Right forelimb (tissue), 1 donor: ENCODE data around the gene SV2B.
A peak's percentile ranks its signal among the peaks of the same experiment; 100 is the strongest.
"Not testable (repeated sequence)": the region's sequence is repeated elsewhere in the genome, so short reads cannot be mapped to it uniquely, and the experiment has no call there.

Experiments
- DNase-seq: peaks from one replicate; pipeline ENCODE4 v3.0.0-alpha.2; 2018

The SV2B gene, protein sequence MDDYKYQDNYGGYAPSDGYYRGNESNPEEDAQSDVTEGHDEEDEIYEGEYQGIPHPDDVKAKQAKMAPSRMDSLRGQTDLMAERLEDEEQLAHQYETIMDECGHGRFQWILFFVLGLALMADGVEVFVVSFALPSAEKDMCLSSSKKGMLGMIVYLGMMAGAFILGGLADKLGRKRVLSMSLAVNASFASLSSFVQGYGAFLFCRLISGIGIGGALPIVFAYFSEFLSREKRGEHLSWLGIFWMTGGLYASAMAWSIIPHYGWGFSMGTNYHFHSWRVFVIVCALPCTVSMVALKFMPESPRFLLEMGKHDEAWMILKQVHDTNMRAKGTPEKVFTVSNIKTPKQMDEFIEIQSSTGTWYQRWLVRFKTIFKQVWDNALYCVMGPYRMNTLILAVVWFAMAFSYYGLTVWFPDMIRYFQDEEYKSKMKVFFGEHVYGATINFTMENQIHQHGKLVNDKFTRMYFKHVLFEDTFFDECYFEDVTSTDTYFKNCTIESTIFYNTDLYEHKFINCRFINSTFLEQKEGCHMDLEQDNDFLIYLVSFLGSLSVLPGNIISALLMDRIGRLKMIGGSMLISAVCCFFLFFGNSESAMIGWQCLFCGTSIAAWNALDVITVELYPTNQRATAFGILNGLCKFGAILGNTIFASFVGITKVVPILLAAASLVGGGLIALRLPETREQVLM

DNA sequence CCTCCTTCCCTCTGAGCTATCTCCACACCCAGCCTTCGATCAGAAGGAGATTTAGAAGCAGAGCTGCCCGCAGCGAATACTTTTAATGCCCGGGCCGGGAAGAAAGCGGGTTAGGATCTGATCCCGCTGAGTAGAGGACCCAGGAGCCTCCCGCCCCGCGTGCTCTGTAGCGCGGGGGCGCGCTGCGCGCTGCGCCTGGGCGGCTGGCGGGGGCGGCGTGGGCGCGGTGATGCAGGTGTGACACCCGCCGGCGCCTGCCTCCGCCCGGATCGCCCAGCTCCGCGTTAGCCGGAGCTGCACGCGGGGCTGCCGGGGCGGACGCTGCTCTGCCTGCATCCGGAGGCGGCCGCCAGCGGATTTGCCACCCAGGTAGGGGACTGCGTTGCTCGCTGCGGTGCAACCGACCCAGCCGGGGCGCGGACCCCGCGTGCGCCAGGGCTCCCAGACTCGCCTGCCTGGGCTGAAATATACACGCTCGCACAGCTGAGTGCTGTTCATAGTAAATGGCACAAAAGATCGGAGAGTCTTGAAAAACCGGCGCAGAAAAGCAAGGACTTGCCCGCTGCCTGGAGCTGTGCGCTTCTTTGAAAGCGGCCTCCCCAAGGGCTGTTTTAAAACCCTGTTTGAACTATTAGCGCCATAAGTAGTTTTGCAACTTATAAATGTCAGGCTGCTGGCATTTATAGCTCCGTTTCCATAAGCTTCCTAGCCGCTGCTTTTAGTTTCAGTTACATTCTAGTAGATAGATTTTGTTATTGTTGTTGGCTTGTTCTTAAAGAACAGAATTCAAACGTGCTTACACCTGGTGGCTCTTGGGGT is at the start of gene SV2B:
Gene SV2B, plus strand, starts transcription at position 263 of the 819 bp plus-strand sequence. CDS start 126,007 bp downstream, outside the sequence.
- peak; percentile 55 for DNase-seq

DNA sequence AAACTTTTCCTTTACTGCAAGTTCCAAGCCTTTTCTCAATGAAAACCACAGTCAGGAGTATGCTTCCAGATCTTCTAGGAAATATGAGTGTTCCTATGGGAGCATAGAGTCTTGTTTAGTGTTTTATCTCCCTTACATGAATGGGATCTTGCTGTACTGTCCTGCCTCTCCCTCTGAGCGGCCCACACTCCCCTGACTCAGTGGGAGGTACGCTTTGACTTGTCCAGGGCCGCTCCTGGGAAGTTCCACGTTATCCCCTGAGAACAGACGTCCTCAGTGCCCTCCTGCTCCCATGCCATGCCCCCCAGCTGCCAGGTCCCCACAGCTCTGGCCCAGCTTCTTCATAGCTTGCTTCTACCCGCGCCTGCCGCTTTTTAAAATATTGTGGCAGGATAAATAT is 48.8 kb upstream of the SV2B start:
- no peak for DNase-seq

DNA sequence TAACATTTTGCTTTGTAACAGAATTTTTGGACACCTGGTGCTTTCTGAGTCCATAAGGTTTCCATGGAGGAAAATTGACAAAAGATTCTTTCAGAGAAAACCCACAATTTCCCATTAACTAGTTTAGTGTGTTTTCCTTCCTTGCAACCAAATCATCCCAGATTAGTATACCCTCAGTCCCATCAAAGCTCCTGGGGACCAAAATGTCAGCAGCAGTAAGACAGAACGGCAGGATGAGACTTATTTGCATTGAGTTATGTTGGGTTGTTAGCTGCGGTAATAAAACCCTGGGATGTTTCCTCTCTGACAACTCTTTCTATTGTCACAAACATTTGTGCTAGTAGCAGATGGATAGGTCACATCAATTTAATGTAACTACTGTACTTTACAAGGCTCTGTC is 45.2 kb upstream of the SV2B start:
- DNase-seq = no peak

DNA sequence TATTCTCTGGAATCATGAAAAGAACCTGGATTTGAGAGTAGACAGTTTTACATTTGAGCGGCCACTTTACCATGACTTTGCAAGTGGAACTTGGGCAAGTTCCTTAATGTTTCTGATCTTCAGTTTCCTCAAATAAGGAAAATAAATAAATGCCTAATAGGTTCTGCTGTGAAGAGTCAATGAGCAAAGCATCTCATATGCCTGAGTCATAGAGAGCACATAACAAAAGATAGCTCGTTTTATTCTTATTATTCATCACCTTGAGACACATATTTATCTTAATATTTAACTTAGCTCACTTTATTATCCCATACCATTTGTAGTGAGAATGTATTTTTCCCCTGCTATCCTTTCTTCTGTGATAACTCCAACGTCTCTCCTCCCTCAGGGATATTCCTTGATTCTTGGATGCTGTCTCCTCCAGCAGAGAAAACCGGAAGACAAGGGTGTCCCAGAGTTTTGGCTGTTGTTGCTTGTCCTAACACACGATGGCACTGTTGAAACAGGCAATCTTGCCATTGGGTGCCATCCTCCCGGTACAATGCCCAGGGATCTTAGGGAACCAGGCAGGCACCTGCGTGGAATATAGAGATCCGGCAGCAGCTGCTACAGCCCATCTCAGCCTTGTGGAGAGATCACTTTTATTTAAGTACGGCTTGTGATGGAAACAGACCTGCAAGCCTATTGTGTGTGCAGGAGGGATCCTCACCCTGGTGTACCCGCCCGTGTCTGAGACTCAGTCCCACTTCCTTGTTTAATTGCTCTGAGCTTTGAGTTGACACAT is 44.3 kb upstream of the SV2B start:
- DNase-seq = no peak

DNA sequence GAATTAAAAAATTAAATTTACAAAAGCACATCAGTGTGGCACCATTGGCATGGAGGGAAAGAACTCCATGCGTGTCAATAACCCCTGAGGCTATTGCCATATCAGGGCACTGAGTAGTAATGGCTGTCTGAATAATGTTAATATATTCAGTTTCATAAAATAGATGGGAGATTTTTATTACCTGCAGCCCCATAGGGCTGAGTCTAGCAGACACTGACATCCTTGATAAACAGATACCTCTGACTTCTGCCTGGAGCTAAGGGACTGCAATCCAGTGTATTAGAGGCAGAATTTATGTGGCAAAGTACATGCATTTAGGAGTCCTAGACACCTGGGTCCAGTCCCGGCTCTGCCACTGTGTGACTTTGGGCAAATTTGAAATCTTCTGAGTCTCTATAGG is 38.8 kb upstream of the SV2B start:
- DNase-seq = no peak

DNA sequence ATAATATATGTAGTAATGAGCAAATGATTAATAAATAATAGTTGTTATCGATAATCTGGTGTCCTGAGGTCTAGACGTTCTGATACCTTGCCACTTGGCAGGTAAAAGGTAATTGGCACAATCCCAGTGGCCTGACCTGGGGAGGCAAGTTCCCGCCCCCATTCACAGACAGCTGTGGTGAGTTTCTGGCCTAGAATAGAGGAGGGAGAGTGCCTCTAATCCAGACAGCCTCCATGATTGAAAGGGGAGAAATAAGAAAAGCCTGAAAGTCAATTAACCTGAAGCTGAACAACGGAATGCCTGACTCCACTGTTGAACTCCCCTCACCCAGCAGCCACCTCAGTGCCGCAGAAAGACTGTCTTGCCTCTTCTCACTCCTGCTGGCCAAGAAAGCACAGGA is 38.1 kb upstream of the SV2B start:
- no peak for DNase-seq

DNA sequence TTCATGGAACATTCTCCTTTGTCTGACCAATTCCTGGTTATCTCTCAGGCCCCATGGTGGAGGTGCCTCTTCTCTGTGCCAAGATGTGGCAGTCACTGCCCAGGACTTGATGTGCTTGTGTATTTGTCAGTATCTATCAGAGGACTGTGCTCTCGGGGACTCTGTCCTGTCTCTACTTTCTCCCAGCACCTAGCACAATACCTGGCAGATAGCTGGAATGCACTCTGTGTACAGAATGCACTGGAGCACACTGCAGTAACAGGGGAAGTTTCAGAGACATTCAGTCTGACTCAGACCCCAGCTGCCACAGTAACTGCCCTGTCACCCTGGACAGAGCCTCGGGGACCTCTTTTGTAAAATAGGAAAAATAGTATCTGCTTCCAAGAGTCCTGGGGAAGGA is 34.6 kb upstream of the SV2B start:
- DNase-seq = no peak

DNA sequence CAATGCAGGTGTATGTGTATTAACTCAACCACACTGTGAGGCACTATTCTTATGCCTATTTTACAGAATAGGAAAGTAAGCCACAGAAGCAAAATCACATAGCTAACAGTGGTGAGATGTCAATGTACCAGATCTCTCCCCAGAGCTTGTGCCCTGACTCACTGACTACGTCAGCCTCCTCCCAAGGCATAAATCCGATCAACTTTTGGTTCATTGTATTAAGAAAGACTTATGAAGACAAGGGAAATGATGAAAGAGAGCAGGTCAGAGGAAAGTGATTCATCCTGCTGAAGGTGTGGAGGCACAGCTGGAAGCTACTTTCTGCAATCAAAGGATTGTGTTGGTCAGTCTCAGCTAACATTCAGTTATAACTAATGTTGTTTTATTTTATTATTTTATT is 33.0 kb upstream of the SV2B start:
- no peak for DNase-seq

DNA sequence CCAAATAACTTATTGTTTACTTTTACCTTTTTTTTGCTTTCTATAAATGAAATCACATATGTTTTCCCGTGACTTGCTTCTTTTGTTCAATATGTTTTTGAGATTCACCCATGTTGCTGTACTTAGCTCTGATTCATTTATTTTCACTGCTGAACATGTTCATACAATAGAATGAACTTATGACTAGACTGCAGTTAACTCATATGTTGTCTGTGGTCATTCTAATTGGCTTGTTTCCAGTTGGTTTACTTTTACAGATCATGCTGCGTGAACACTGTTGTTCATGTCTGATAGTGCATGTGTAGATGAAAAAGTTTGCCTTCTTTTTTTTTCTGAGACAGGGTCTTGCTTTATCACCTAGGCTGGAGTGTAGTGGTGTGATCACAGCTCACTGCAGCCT is 31.6 kb upstream of the SV2B start:
- DNase-seq = no peak

DNA sequence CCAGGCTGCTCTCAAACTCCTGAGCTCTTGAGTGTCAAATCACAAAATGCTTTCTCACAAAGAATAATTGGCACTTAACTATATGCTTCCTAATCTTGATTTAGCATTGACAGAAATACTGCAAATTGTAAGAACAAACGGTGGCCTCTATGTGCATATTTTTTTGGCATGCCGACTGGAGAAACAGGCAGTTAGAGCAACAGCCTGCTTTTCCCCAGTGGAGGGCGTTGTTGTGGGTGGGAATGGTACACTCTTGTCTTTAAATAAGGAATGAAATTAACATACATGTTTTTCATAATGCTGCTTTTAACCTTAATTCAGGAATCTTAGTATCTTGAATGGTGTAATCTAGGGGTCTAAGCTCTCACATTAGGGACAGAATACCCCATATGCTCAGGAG is 31.1 kb upstream of the SV2B start:
- DNase-seq = no peak

DNA sequence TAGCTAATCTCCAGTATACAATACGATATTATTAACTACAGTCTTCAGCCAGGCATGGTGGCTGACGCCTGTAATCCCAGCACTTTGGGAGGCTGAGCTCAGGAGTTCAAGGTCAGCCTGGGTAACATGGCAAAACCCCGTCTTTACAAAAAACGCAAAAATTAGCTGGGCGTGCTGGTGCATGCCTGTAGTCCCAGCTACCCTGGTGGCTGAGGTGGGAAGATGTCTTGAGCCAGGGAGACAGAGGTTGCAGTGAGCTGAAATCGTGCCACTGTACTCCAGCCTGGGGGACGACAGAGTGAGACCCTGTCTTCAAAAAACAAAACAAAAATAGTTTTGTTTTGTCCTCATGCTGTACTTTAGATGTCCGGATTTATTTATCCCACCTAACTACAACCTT is 29.2 kb upstream of the SV2B start:
- DNase-seq = no peak

DNA sequence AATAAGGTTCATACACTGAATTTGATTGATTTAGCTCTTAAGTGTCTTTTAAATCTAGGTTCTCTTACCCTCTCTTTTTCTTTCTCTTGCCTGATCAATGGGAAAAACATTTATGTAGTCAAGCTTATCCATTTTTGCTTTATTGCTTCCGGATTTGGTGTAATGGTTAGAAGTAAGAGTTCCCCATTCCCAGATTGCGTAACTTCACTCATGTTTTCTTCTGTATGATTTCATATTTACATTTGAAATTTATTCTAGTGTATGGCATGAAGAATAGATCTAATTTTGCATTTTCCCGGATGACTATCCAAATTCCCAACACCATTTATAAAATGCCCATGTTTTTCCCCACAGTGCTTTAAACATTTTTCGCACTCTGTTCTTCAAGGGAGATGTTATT is 27.9 kb upstream of the SV2B start:
- DNase-seq = no peak

DNA sequence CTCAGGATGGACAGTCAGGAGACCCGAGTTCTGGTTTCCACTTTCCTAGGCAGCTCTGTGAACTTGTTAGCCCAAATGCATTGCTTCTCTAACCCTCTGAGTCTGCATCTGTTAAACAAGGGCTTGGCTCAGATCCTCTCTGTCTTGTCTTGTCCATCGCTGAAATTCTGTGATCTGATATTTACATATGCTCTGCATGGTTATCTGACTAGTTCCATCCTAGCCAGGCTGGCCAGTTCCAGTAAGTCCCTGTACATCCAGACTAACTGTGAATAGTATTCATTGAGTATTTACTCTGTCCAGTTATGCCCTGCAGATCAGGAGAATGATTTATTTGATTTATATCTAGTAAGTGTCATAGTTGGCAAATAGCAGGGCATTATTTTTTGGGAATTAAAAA is 27.0 kb upstream of the SV2B start:
- DNase-seq = no peak

DNA sequence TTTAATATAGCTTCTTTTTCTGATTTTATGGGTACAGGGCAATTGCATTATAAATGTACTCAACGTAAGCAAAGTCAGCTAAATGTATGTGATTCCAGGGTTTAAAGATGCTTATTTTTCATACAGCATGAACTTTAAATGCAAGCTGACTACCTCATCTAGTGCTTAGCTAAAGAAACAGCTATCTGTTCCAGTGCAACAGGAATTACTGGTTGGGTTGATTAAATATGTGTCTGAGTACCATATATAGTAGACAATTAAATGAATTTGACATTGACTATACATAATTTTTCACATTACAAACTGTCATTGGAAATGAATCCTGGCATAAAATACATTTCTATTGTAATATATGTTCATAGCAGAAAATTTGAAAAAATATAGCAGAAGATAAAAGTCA is 26.3 kb upstream of the SV2B start:
- DNase-seq = no peak

DNA sequence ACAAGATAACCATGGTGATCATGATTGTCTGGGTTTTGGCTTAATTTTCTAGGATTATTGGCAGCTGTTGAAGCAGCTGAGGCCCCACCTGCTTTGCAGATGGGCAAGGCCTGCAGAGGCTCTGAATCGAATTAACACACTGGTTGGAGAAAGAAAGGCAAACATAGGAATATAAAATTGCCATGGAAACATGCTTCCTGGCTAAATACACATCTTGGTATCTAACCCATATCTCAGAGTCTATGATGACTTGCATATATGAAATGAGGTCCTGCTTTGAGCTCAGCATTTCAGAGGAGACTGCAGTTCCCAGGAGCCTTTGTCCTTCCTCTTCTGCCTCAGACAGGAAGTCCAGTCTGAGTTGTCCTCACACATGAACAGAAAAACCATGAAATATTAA is 24.3 kb upstream of the SV2B start:
- DNase-seq = no peak

DNA sequence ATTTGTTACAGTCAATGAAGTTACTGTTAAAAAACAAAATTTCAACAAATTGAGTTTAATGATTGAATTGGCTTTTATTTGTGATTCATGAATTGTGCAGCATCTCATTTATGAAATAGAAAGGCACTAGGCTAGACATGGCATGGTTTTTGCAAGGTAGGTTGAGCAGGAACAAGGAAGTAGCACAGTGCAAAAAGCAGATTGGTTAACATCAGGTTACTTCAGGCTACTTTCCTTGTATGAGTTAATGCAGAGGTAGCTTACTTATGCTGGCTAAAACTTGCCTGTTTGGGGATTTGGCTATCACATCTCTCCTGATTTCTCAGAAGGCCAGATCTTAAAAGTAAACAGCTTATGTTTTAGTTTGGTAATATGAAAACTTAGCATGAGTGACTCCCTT is 23.0 kb upstream of the SV2B start:
- DNase-seq = no peak

DNA sequence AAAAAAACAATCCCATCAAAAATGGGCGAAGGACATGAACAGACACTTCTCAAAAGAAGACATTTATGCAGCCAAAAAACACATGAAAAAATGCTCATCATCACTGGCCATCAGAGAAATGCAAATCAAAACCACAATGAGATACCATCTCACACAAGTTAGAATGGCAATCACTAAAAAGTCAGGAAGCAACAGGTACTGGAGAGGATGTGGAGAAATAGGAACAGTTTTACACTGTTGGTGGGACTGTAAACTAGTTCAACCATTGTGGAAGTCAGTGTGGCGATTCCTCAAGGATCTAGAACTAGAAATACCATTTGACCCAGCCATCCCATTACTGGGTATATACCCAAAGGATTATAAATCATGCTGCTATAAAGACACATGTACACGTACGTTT is 6.2 kb upstream of the SV2B start:
- not testable (repeated sequence) for DNase-seq

DNA sequence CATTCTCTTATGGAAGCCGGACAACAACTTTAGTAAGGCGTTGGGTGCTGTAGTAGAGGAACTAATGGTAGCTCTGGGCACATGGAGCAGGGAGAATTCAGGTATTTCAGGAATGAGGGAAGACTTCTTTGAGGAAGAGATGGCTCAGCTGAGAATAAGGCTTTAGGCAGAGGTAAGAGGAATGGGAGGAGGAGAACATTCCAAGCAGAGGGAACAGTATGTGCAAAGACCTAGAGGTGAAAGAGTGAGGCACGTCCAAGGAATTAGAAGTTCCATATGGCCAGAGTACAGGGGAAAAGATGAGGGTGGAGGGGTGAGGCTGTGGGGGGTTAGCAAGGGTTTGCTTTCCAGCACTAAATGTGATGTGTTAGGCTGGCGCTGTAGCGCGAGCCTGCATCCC is 1.6 kb upstream of the SV2B start:
- DNase-seq = no peak

DNA sequence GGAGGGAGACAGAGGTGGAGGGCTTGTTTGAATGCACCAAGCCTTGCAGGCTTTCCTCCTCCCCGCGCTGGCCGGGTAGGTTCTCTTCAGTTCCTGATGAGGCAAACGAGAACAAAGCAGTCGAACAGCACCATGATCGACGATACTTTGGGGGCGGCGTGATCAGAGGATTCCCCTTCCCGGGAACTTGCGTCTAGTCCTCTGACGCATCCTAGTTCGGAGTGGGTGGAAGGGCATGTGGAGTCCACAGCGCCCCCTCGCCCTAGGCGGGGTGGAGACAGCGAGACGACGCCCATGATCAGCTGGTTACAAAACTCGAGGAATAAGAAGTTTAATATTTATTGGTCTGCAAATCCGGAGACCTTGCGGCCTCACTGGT is 452 bp upstream of the SV2B start:
- peak; percentile 57 for DNase-seq

DNA sequence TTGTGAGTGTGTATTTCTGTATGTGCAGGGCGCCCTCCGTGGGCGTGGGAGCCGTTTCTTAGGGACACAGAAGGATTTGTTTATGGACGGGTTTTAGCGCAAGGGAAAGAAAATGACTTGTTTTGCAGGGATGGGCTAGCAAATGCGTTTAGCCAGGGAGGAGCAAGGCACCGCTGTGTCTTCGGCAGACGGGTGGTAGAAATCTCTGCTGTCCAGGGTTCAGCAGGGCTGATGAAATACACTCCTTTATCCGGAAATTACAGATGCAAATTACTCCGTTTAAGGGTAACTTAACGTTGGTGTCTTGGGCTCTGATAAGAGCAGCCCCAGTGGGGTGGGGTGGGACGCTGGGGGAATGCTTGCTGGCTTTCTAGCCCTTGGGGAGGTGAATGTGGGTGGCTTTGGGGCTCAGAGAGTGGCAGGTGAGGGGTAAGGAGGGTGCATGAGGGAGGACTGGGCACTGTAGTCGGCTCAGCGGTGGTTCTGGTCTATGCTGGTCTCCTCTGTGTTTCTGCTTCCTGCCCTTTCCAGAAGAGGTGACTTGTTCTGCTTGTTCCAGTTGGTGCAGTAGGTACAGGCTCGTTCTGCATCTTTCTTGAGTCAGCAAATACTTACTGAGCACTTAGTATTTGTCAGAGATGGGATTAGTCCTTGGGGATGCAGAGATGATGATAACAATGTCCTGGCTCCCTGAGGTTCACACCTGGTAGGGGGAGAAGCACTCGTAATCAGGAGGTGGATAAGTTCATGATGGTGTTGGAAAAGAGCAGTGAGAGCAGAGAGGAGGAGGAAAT is 954 bp downstream of the SV2B start:
- DNase-seq = no peak

DNA sequence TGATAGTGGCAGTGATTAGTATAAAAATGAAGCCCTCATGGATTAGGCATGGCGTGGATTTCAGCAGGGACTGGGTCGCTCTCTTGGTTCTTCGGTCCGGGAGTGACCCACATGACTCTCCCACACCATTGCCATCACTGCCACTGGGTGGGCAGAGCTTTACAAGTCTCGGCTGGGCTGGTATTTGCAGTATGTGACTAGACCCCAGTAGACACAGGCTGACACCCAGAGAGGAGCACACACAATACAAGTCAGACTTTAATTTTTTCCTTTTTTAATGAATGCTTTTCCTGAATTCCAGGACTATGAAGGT is 1.5 kb downstream of the SV2B start:
- no peak for DNase-seq
